H9 (cell line): Measurements from ENCODE around the gene CACNA1H. TPM values are rescaled to one million over a fixed set of nuclear protein-coding genes. Genes with fewer than 3 reads are reported as not detected.

Source experiments
- DNase-seq: peaks from one replicate; pipeline ENCODE4 v3.0.0-alpha.2; 2017
- H2AFZ ChIP-seq: one replicate; pipeline ENCODE4 v1.6.1; 2013; ENCODE audit warnings: mild to moderate bottlenecking, low read length, control low read depth, moderate library complexity
- H2AK5ac ChIP-seq: 2 replicates; pipeline ENCODE4 v1.6.1; 2013; ENCODE audit warnings: low read length, control low read depth, mixed read lengths; ENCODE audit not compliant: insufficient read length
- H2BK120ac ChIP-seq: one replicate; pipeline ENCODE4 v1.6.1; 2013; ENCODE audit warnings: low read depth, mild to moderate bottlenecking, low read length, control low read depth, inconsistent platforms; ENCODE audit not compliant: poor library complexity, severe bottlenecking
- H2BK12ac ChIP-seq: 2 replicates; pipeline ENCODE4 v1.6.1; 2013; ENCODE audit warnings: low read length, control low read depth, mixed read lengths, low read depth; ENCODE audit not compliant: insufficient read length
- H2BK15ac ChIP-seq: 2 replicates; pipeline ENCODE4 v1.6.1; 2013; ENCODE audit warnings: low read depth, low read length, control low read depth
- H2BK20ac ChIP-seq: one replicate; pipeline ENCODE4 v1.6.1; 2013; ENCODE audit warnings: low read depth, mild to moderate bottlenecking, low read length, control low read depth, inconsistent platforms; ENCODE audit not compliant: poor library complexity, severe bottlenecking
- H2BK5ac ChIP-seq: 2 replicates; pipeline ENCODE4 v1.6.1; 2013; ENCODE audit warnings: low read length, control low read depth, mixed read lengths; ENCODE audit not compliant: insufficient read length
- H3K14ac ChIP-seq: 2 replicates; pipeline ENCODE4 v1.6.1; 2013; ENCODE audit warnings: low read length, control low read depth; ENCODE audit not compliant: insufficient read depth
- H3K18ac ChIP-seq: 2 replicates; pipeline ENCODE4 v1.6.1; 2013; ENCODE audit warnings: low read depth, mild to moderate bottlenecking, mixed read lengths, low read length, control low read depth; ENCODE audit not compliant: insufficient read length
- H3K23ac ChIP-seq: 2 replicates; pipeline ENCODE4 v1.6.1; 2013; ENCODE audit warnings: low read length, control low read depth, mixed read lengths, low read depth; ENCODE audit not compliant: insufficient read length
- H3K23me2 ChIP-seq: 2 replicates; pipeline ENCODE4 v1.6.1; 2013; ENCODE audit warnings: low read depth, mild to moderate bottlenecking, mixed read lengths, low read length, control low read depth; ENCODE audit not compliant: insufficient read length, poor library complexity, severe bottlenecking
- H3K27ac ChIP-seq: 2 replicates; pipeline ENCODE4 v1.5.1; 2013; ENCODE audit warnings: low read length, control low read depth, mixed read lengths, low read depth; ENCODE audit not compliant: insufficient read length
- H3K27me3 ChIP-seq: 2 replicates; pipeline ENCODE4 v1.6.1; 2013; ENCODE audit warnings: low read length, control low read depth, inconsistent platforms; ENCODE audit not compliant: insufficient read depth
- H3K4ac ChIP-seq: 2 replicates; pipeline ENCODE4 v1.6.1; 2013; ENCODE audit warnings: low read depth, mild to moderate bottlenecking, control low read depth, inconsistent platforms, low read length, moderate library complexity
- H3K4me1 ChIP-seq: 2 replicates; pipeline ENCODE4 v1.6.1; 2013; ENCODE audit warnings: low read length, control low read depth, inconsistent platforms; ENCODE audit not compliant: insufficient read depth
- H3K4me2 ChIP-seq: 2 replicates; pipeline ENCODE4 v1.6.1; 2013; ENCODE audit warnings: low read length, control low read depth, mixed read lengths; ENCODE audit not compliant: insufficient read length, insufficient read depth
- H3K56ac ChIP-seq: 2 replicates; pipeline ENCODE4 v1.6.1; 2013; ENCODE audit warnings: low read depth, mild to moderate bottlenecking, mixed read lengths, low read length, control low read depth; ENCODE audit not compliant: insufficient read length
- H3K79me1 ChIP-seq: 2 replicates; pipeline ENCODE4 v1.6.1; 2013; ENCODE audit warnings: low read depth, mild to moderate bottlenecking, moderate library complexity, low read length, control low read depth, inconsistent platforms; ENCODE audit not compliant: insufficient read depth, poor library complexity, severe bottlenecking
- H3K79me2 ChIP-seq: 2 replicates; pipeline ENCODE4 v1.6.1; 2013; ENCODE audit warnings: low read length, control low read depth, inconsistent platforms; ENCODE audit not compliant: insufficient read depth
- H3K9ac ChIP-seq: 2 replicates; pipeline ENCODE4 v1.6.1; 2013; ENCODE audit warnings: low read length, control low read depth, mixed read lengths; ENCODE audit not compliant: insufficient read length; ENCODE audit errors: extremely low read depth
- H3K9me3 ChIP-seq: one replicate; pipeline ENCODE4 v1.6.1; 2013; ENCODE audit warnings: low read depth, low read length, inconsistent platforms; ENCODE audit not compliant: control insufficient read depth
- H3T11ph ChIP-seq: one replicate; pipeline ENCODE4 v1.6.1; 2013; ENCODE audit warnings: mild to moderate bottlenecking, low read length, control low read depth, inconsistent platforms
- H4K20me1 ChIP-seq: one replicate; pipeline ENCODE4 v1.6.1; 2013; ENCODE audit not compliant: control insufficient read depth, insufficient read length, insufficient read depth
- H4K5ac ChIP-seq: 2 replicates; pipeline ENCODE4 v1.6.1; 2013; ENCODE audit warnings: low read depth, mild to moderate bottlenecking, mixed read lengths, low read length, control low read depth; ENCODE audit not compliant: insufficient read length
- H4K8ac ChIP-seq: replicated peaks from 2 replicates; pipeline ENCODE4 v1.6.1; 2013; ENCODE audit warnings: low read length, control low read depth, mixed read lengths, low read depth; ENCODE audit not compliant: insufficient read length
- H4K91ac ChIP-seq: 2 replicates; pipeline ENCODE4 v1.6.1; 2013; ENCODE audit warnings: low read depth, mild to moderate bottlenecking, moderate library complexity, mixed read lengths, low read length, control low read depth; ENCODE audit not compliant: insufficient read length
- H3K27ac Mint-ChIP-seq, 3 experiments: 2 replicates in 2 of 3; 3 replicates in 1 of 3; pipeline ENCODE4 v1.8.0; 2020 to 2021; ENCODE audit warnings: mixed read lengths in 3 of 3, mild to moderate bottlenecking in 1 of 3, moderate library complexity in 1 of 3
- H3K27me3 Mint-ChIP-seq: 2 replicates; pipeline ENCODE4 v1.8.0; 2021; ENCODE audit warnings: low read depth, mild to moderate bottlenecking, moderate library complexity, mixed read lengths
- H3K36me3 Mint-ChIP-seq, 3 experiments: 2 replicates in 2 of 3; 3 replicates in 1 of 3; pipeline ENCODE4 v1.8.0; 2020 to 2021; ENCODE audit warnings: low read depth in 3 of 3, mixed read lengths in 3 of 3; ENCODE audit not compliant: insufficient read depth in 1 of 3
- H3K4me1 Mint-ChIP-seq, 2 experiments: 2 replicates each; pipeline ENCODE4 v1.8.0; 2020; ENCODE audit warnings: mixed read lengths in 2 of 2
- H3K4me3 Mint-ChIP-seq, 2 experiments: 2 replicates in 1 of 2; 3 replicates in 1 of 2; pipeline ENCODE4 v1.8.0; 2020 to 2021; ENCODE audit warnings: mild to moderate bottlenecking in 2 of 2, mixed read lengths in 2 of 2, moderate library complexity in 1 of 2
- H3K9me3 Mint-ChIP-seq, 2 experiments: 2 replicates in 1 of 2; 3 replicates in 1 of 2; pipeline ENCODE4 v1.8.0; 2020; ENCODE audit warnings: mild to moderate bottlenecking in 2 of 2, mixed read lengths in 2 of 2, moderate library complexity in 1 of 2
- WGBS: extraction: QIAGEN DNeasy Blood & Tissue Kit; methylation state at CpG from one replicate; pipeline ENCODE4 v1.1.7; 2013; ENCODE audit warnings: missing lambda C conversion rate, low lambda C conversion rate, mixed read lengths; ENCODE audit not compliant: insufficient read length; ENCODE audit errors: extremely low coverage; 5-methylcytosine and 5-hydroxymethylcytosine counted together
- total RNA-seq: library from RNA; stranded (reverse); gene quantifications from 2 replicates; pipeline ENCODE4 v1.2.1, GENCODE V29; 2021
- TF ChIP-seq, protein P1 (sequence below): fragments of 200-600 bp; sonication (generic); conservative IDR thresholded peaks from 3 replicates; pipeline ENCODE4 v1.8.0; 2021; ENCODE audit warnings: antibody characterized with exemption, mild to moderate bottlenecking

The CACNA1H gene
- total RNA-seq, 1 experiment from 2014 or later: 43.3 TPM

DNA sequence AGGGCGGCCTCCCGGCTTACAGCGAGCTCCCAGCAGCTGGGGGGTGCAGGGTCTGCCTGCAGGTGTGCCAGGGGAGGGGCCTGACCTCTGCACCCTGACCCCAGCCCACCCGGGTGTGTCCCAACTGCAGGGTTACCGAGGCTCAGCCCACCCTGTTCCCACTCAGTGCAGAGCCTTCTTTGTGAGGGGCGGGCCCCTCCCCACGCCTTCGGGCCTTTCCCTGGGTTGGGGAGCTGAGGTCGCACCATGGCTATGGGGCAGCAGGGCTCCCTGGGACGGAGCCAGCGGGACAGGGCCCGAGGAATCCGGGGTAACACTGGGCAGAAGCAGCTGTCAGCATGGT, 17.1 kb downstream of the CACNA1H start:
- H3K4ac ChIP-seq: no peak overlapping the region
- Mint-ChIP-seq H3K9me3 (no peaks in the 10 kb centered on the region), H3K27me3 (no peaks in the 10 kb centered on the region), H3K4me3 (no peak overlapping the region), H3K36me3 (no peaks in the 10 kb centered on the region; a peak in 3 of 7 replicates), H3K4me1 (peaks cover 0 to 7% of the 10 kb centered on the region in 2 experiments; a peak in 2 of 4 replicates), H3K27ac (peak overlapping the region in 2 of 3 experiments; percentile 68 to 95; a peak in 3 of 7 replicates)
- H3K56ac ChIP-seq: no peak overlapping the region
- no peaks in the 10 kb centered on the region for H3K23me2 ChIP-seq
- no peak overlapping the region for H4K91ac ChIP-seq
- no peak overlapping the region for H2BK12ac ChIP-seq
- H3K27ac ChIP-seq: no peak overlapping the region
- no peak overlapping the region for H3K23ac ChIP-seq
- no peak overlapping the region; the same call in 1 of the 2 replicates for H3K14ac ChIP-seq
- H4K8ac ChIP-seq: no peak overlapping the region
- H2BK5ac ChIP-seq: no peak overlapping the region
- H2BK15ac ChIP-seq: no peak overlapping the region
- H3K4me2 ChIP-seq: no peak overlapping the region
- no peaks in the 10 kb centered on the region for H3K9me3 ChIP-seq
- H2AFZ ChIP-seq: no peak overlapping the region
- no peaks in the 10 kb centered on the region for H3K79me2 ChIP-seq
- no peak overlapping the region for H2BK120ac ChIP-seq
- H3K27me3 ChIP-seq: no peaks in the 10 kb centered on the region
- no peak overlapping the region for H2AK5ac ChIP-seq
- H3K79me1 ChIP-seq: no peaks in the 10 kb centered on the region
- no peaks in the 10 kb centered on the region for H4K20me1 ChIP-seq
- no peaks in the 10 kb centered on the region for H3K4me1 ChIP-seq
- no peak for DNase-seq
- H3K18ac ChIP-seq: no peak overlapping the region
- TF ChIP-seq, protein P1, sequence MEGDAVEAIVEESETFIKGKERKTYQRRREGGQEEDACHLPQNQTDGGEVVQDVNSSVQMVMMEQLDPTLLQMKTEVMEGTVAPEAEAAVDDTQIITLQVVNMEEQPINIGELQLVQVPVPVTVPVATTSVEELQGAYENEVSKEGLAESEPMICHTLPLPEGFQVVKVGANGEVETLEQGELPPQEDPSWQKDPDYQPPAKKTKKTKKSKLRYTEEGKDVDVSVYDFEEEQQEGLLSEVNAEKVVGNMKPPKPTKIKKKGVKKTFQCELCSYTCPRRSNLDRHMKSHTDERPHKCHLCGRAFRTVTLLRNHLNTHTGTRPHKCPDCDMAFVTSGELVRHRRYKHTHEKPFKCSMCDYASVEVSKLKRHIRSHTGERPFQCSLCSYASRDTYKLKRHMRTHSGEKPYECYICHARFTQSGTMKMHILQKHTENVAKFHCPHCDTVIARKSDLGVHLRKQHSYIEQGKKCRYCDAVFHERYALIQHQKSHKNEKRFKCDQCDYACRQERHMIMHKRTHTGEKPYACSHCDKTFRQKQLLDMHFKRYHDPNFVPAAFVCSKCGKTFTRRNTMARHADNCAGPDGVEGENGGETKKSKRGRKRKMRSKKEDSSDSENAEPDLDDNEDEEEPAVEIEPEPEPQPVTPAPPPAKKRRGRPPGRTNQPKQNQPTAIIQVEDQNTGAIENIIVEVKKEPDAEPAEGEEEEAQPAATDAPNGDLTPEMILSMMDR: no peak
- H3T11ph ChIP-seq: no peak overlapping the region
- no peak overlapping the region for H2BK20ac ChIP-seq
- no peak overlapping the region for H4K5ac ChIP-seq
- H3K9ac ChIP-seq: no peak overlapping the region
- no CpG with 5 or more reads among the region's 13 CpGs for WGBS
